Activated CD8-positive, alpha-beta memory T cell treated with anti-CD3 and anti-CD28 coated beads for 36 hours (primary cell): Measurements from ENCODE around the gene STK4. TPM values are rescaled to one million over a fixed set of nuclear protein-coding genes. Genes with fewer than 3 reads are reported as not detected.

Source experiments
- CTCF ChIA-PET: fragments of 350-600 bp; sonication (Branson Sonifier 250); formaldehyde crosslinking; loops from one replicate; lab custom pipeline; 2021; ENCODE audit warnings: antibody characterized with exemption; lab: Charles Lee
- POLR2A ChIA-PET: fragments of 350-600 bp; sonication (Branson Sonifier 250); formaldehyde crosslinking; loops from one replicate; lab custom pipeline; 2021; ENCODE audit warnings: antibody characterized with exemption; lab: Charles Lee
- total RNA-seq, 2 experiments: library from RNA; stranded (reverse); gene quantifications; one replicate each; pipeline ENCODE4 v1.2.3, GENCODE V29; 2021

The STK4 gene
- total RNA-seq, 2 experiments from 2014 or later = 179 to 190 TPM

- ChIA-PET POLR2A (no interaction called here), CTCF (interaction anchor here (1.3 kb wide), 1 partner anchor 23 kb away, joined by 4 read pairs; no protein-coding TSS in a partner anchor)
These were observed 18.2 kb upstream of the STK4 start for GRCh38 chr20:44948107-44948506.

- ChIA-PET POLR2A (no interaction called here), CTCF (no interaction called here)
These were observed 17.8 kb upstream of the STK4 start for GRCh38 chr20:44948513-44948912.

GRCh38 chr20:44950368-44950767 is 15.9 kb upstream of the STK4 start:
- CTCF ChIA-PET = interaction anchor here (1.1 kb wide), 1 partner anchor 27 kb away, joined by 4 read pairs; no protein-coding TSS in a partner anchor
- POLR2A ChIA-PET = no interaction called here

GRCh38 chr20:44952731-44953130 is 13.6 kb upstream of the STK4 start:
- ChIA-PET CTCF (no interaction called here), POLR2A (no interaction called here)

- CTCF ChIA-PET = interaction anchor here (1.2 kb wide), 1 partner anchor 141 kb away, joined by 3 read pairs; no protein-coding TSS in a partner anchor
- POLR2A ChIA-PET = no interaction called here
These were observed 12.1 kb upstream of the STK4 start for GRCh38 chr20:44954211-44954610.

GRCh38 chr20:44955270-44955669 is 11.0 kb upstream of the STK4 start:
- CTCF ChIA-PET = interaction anchor here (1.2 kb wide), 1 partner anchor 140 kb away, joined by 3 read pairs; no protein-coding TSS in a partner anchor
- POLR2A ChIA-PET = no interaction called here

- POLR2A ChIA-PET = no interaction called here
- CTCF ChIA-PET = interaction anchor here (1.1 kb wide), 1 partner anchor 22 kb away, joined by 3 read pairs; no protein-coding TSS in a partner anchor
These were observed 9.9 kb upstream of the STK4 start for GRCh38 chr20:44956410-44956809.

GRCh38 chr20:44958276-44958675 is 8.0 kb upstream of the STK4 start:
- ChIA-PET CTCF (no interaction called here), POLR2A (interaction anchor here (1.1 kb wide), 1 partner anchor 13 kb away, joined by 7 read pairs; no protein-coding TSS in a partner anchor)

- ChIA-PET POLR2A (interaction anchor here (0.6 to 2.7 kb wide), 7 partner anchors 11 to 75 kb away, joined by 3 to 13 read pairs (median 6); partner anchors contain the start of gene PABPC1L), CTCF (interaction anchor here (1.1 to 1.5 kb wide), 2 partner anchors 63 to 74 kb away, joined by 3 read pairs; partner anchors contain the start of gene YWHAB)
These were observed 7.2 kb upstream of the STK4 start for GRCh38 chr20:44959082-44959637.

GRCh38 chr20:44959638-44960102 is 6.6 kb upstream of the STK4 start:
- ChIA-PET CTCF (interaction anchor here (1.0 to 2.8 kb wide), 4 partner anchors 11 to 212 kb away, joined by 3 to 8 read pairs (median 3); partner anchors contain the start of gene YWHAB), POLR2A (interaction anchor here (0.6 to 2.7 kb wide), 9 partner anchors 10 to 75 kb away, joined by 3 to 13 read pairs (median 3); partner anchors contain the start of genes PABPC1L and YWHAB)

- ChIA-PET POLR2A (interaction anchor here (0.6 to 2.7 kb wide), 8 partner anchors 10 to 75 kb away, joined by 3 to 13 read pairs (median 4); partner anchors contain the start of genes PABPC1L and YWHAB), CTCF (interaction anchor here (1.0 to 2.8 kb wide), 4 partner anchors 10 to 212 kb away, joined by 3 to 8 read pairs (median 3); partner anchors contain the start of gene YWHAB)
These were observed 6.0 kb upstream of the STK4 start, which contains the start of gene TOMM34 for GRCh38 chr20:44960103-44960852. Gene TOMM34 (minus strand): TSS chr20:44960397. CDS start chr20:44960333, 64 bp downstream.

GRCh38 chr20:44961011-44961869 is 5.1 kb upstream of the STK4 start:
- CTCF ChIA-PET = interaction anchor here (0.5 to 2.8 kb wide), 2 partner anchors 9 to 32 kb away, joined by 3 to 8 read pairs; no protein-coding TSS in a partner anchor
- POLR2A ChIA-PET = interaction anchor here (1.2 to 2.7 kb wide), 3 partner anchors 9 to 76 kb away, joined by 3 to 13 read pairs (median 8); partner anchors contain the start of gene YWHAB

GRCh38 chr20:44961870-44962267 is 4.4 kb upstream of the STK4 start:
- ChIA-PET POLR2A (interaction anchor here (2.7 kb wide), 1 partner anchor 17 kb away, joined by 13 read pairs; no protein-coding TSS in a partner anchor), CTCF (interaction anchor here (2.8 kb wide), 1 partner anchor 9 kb away, joined by 8 read pairs; no protein-coding TSS in a partner anchor)

- POLR2A ChIA-PET = no interaction called here
These were observed 3.8 kb upstream of the STK4 start for GRCh38 chr20:44962483-44962882.

GRCh38 chr20:44963325-44964215 is 2.7 kb upstream of the STK4 start:
- ChIA-PET CTCF (interaction anchor here (0.6 to 1.3 kb wide), 2 partner anchors 55 to 132 kb away, joined by 4 read pairs; no protein-coding TSS in a partner anchor), POLR2A (no interaction called here)

More at GRCh38 chr20:44962483-44962882, 3.8 kb upstream of the STK4 start:
- CTCF ChIA-PET = interaction anchor here (2.8 kb wide), 1 partner anchor 8 kb away, joined by 8 read pairs; no protein-coding TSS in a partner anchor

GRCh38 chr20:44965651-44966029 is 672 bp upstream of the STK4 start:
- POLR2A ChIA-PET = interaction anchor here (0.6 to 2.5 kb wide), 2 partner anchors 13 to 355 kb away, joined by 6 to 8 read pairs; no protein-coding TSS in a partner anchor
- CTCF ChIA-PET = no interaction called here
